ENCODE data around the gene ANKRD31. TPM values are rescaled to one million over a fixed set of nuclear protein-coding genes. Genes with fewer than 3 reads are reported as not detected.

Gene ANKRD31
- total RNA-seq, 1 experiment from 2014 or later = 0.11 TPM

DNA sequence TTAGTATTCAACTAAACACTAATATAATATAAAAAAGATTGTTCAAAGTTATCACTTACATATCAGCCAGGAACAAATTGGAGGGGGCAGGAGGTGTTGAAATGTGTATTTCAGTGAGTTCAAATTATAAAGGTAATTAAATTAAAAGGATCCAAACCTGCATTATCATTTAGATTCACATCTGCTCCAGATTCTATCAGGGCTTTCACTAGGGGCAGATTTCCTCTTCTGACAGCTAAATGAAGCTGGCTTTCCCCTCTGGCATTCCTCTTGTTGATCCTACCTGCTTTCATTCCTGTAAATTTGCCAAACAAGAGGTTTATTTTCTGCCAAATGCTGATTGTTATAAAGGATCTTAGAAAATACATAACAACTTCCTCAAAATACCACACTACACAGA is 98.0 kb downstream of the ANKRD31 start:
- Histone ChIP-seq H4K91ac (ENCODE audit: insufficient read length, low read depth, low read length) (no peak overlapping the region), H3K18ac (ENCODE audit: insufficient read length, low read depth, low read length) (no peak overlapping the region), H3K27ac (ENCODE audit: insufficient read length, low read depth, low read length) (no peak overlapping the region), H3K27me3 (ENCODE audit: insufficient read depth, low read length) (no peaks in the 10 kb centered on the region), H4K20me1 (ENCODE audit: control insufficient read depth, insufficient read depth, insufficient read length) (no peaks in the 10 kb centered on the region), H3K56ac (ENCODE audit: insufficient read length, low read depth, low read length) (no peak overlapping the region), H2AFZ (ENCODE audit: low read length) (no peak overlapping the region), H3K9me3 (ENCODE audit: control insufficient read depth, low read depth, low read length) (no peaks in the 10 kb centered on the region), H3K79me2 (ENCODE audit: insufficient read depth, low read length) (no peaks in the 10 kb centered on the region), H3K14ac (ENCODE audit: insufficient read depth, low read length) (no peak overlapping the region), H3K23me2 (ENCODE audit: insufficient read length, low read depth, low read length, poor library complexity, severe bottlenecking) (no peaks in the 10 kb centered on the region), H3T11ph (ENCODE audit: low read length) (no peak overlapping the region), H3K4ac (ENCODE audit: low read depth, low read length) (no peak overlapping the region), H3K79me1 (ENCODE audit: insufficient read depth, low read depth, low read length, poor library complexity, severe bottlenecking) (no peaks in the 10 kb centered on the region), H2BK12ac (ENCODE audit: insufficient read length, low read depth, low read length) (no peak overlapping the region), H3K23ac (ENCODE audit: insufficient read length, low read depth, low read length) (no peak overlapping the region), H3K4me2 (ENCODE audit: insufficient read depth, insufficient read length, low read length) (no peak overlapping the region), H2BK20ac (ENCODE audit: low read depth, low read length, poor library complexity, severe bottlenecking) (no peak overlapping the region), H4K8ac (replicated peaks; ENCODE audit: insufficient read length, low read depth, low read length) (no peak overlapping the region), H3K4me1 (ENCODE audit: insufficient read depth, low read length) (no peaks in the 10 kb centered on the region), H2AK5ac (ENCODE audit: insufficient read length, low read length) (no peak overlapping the region), H4K5ac (ENCODE audit: insufficient read length, low read depth, low read length) (no peak overlapping the region), H2BK15ac (ENCODE audit: low read depth, low read length) (no peak overlapping the region), H3K9ac (ENCODE audit: extremely low read depth, insufficient read length, low read length) (no peak overlapping the region), H2BK5ac (ENCODE audit: insufficient read length, low read length) (no peak overlapping the region), H2BK120ac (ENCODE audit: low read depth, low read length, poor library complexity, severe bottlenecking) (no peak overlapping the region)
- Mint-ChIP-seq H3K9me3 (peaks cover 0 to 10% of the 10 kb centered on the region in 2 experiments; a peak in 3 of 5 replicates), H3K27me3 (ENCODE audit: low read depth) (no peaks in the 10 kb centered on the region), H3K36me3 (ENCODE audit: insufficient read depth in 1 of 3, low read depth in 3 of 3) (peaks cover 0 to 4% (median 1%) of the 10 kb centered on the region in 3 experiments; a peak in 4 of 7 replicates), H3K4me3 (no peak overlapping the region), H3K27ac (no peak overlapping the region), H3K4me1 (peaks cover 16 to 21% of the 10 kb centered on the region in 2 experiments)
- no peak for TF ChIP-seq CTCF (conservative IDR thresholded peaks at IDR 0.05)
- DNase-seq = no peak
